ENCODE results near the gene NSD2.

- TF ChIP-seq, protein P1, sequence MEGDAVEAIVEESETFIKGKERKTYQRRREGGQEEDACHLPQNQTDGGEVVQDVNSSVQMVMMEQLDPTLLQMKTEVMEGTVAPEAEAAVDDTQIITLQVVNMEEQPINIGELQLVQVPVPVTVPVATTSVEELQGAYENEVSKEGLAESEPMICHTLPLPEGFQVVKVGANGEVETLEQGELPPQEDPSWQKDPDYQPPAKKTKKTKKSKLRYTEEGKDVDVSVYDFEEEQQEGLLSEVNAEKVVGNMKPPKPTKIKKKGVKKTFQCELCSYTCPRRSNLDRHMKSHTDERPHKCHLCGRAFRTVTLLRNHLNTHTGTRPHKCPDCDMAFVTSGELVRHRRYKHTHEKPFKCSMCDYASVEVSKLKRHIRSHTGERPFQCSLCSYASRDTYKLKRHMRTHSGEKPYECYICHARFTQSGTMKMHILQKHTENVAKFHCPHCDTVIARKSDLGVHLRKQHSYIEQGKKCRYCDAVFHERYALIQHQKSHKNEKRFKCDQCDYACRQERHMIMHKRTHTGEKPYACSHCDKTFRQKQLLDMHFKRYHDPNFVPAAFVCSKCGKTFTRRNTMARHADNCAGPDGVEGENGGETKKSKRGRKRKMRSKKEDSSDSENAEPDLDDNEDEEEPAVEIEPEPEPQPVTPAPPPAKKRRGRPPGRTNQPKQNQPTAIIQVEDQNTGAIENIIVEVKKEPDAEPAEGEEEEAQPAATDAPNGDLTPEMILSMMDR (IDR thresholded peaks at IDR 0.05; ENCODE audit: low read depth, low read length), result no peak
- TF ChIP-seq EZH2phosphoT487 (IDR thresholded peaks at IDR 0.05; ENCODE audit: low read depth), result no peak
These were observed 107.7 kb downstream of the NSD2 start for GRCh38 chr4:1978741-1979476.
